Thoracic aorta (tissue), 2 donors: ENCODE data around the gene LRRC1. TPM values are rescaled to one million over a fixed set of nuclear protein-coding genes. Genes with fewer than 3 reads are reported as not detected.

Experiments
- ATAC-seq: fragments of 150-250 bp; one replicate; pipeline ENCODE4 v1.8.0; 2017; ENCODE audit warnings: low read depth; ENCODE audit not compliant: insufficient number of reproducible peaks, low FRiP score
- DNase-seq: peaks from one replicate; pipeline ENCODE4 v3.0.0-alpha.2; 2020; ENCODE audit warnings: low spot score
- H3K27ac ChIP-seq, 2 donors: fragments of 200-600 bp; sonication (generic); 1 replicate in 1 of 2; 2 replicates in 1 of 2; pipeline ENCODE4 v1.5.1; 2016; ENCODE audit warnings: mild to moderate bottlenecking in 2 of 2, moderate library complexity in 2 of 2
- H3K27me3 ChIP-seq: fragments of 200-600 bp; sonication (generic); replicated peaks from 2 replicates; pipeline ENCODE4 v1.6.0; 2016; ENCODE audit warnings: mild to moderate bottlenecking; ENCODE audit not compliant: insufficient read depth
- H3K36me3 ChIP-seq: fragments of 200-600 bp; sonication (generic); one replicate; pipeline ENCODE4 v1.5.1; 2016
- H3K4me1 ChIP-seq, 2 donors: fragments of 200-600 bp; sonication (generic); 1 replicate in 1 of 2; 2 replicates in 1 of 2; pipeline versions ENCODE4 v1.5.1 to v1.6.0; 2016; ENCODE audit warnings: low read depth in 2 of 2, mild to moderate bottlenecking in 1 of 2; ENCODE audit not compliant: control insufficient read depth in 1 of 2
- H3K4me3 ChIP-seq: fragments of 200-600 bp; sonication (generic); 2 replicates; pipeline ENCODE4 v1.5.1; 2016; ENCODE audit warnings: mild to moderate bottlenecking
- H3K9me3 ChIP-seq: fragments of 200-600 bp; sonication (generic); 2 replicates; pipeline ENCODE4 v1.5.1; 2016
- CTCF ChIP-seq: fragments of 200-600 bp; sonication (generic); IDR thresholded peaks from one replicate; pipeline ENCODE4 v1.5.1; 2019; ENCODE audit warnings: antibody characterized with exemption
- total RNA-seq, 2 donors: library from RNA; depleted of rRNA; stranded (reverse); fragments of >200 nt; gene quantifications; one replicate each; pipeline versions ENCODE4 v1.1.0 to v1.2.3, GENCODE V29; 2016

LRRC1 gene
- total RNA-seq, 2 donors from 2014 or later: 18.5 to 22.8 TPM

DNA sequence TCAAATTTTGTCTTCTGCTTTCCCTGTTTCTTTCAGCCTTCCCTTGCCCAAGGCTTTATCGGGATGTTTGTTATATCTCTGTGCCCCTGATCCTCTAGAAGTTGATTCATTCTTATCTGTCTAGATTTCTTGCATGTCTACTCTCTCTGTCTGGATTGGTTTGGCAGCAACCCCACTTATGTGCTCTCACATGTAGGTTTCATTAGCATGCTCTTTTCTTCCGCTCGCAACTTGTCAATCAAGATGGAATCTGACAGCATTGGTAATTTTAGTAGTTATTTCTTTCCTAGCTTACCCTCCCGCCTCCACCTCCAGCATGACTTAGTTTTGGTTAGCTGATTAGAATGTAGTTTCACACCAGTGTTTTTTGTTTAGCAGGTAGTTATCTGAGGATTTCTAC is 39.3 kb downstream of the LRRC1 start:
- no peaks in the 10 kb centered on the region for H3K27me3 ChIP-seq
- no peak for TF ChIP-seq CTCF
- no peak overlapping the region for H3K4me3 ChIP-seq
- DNase-seq: no peak
- no peak for ATAC-seq
- H3K36me3 ChIP-seq: no peaks in the 10 kb centered on the region
- no peak overlapping the region for H3K27ac ChIP-seq
- H3K9me3 ChIP-seq: no peaks in the 10 kb centered on the region
- H3K4me1 ChIP-seq: peaks cover 10 to 41% of the 10 kb centered on the region in 2 donors

DNA sequence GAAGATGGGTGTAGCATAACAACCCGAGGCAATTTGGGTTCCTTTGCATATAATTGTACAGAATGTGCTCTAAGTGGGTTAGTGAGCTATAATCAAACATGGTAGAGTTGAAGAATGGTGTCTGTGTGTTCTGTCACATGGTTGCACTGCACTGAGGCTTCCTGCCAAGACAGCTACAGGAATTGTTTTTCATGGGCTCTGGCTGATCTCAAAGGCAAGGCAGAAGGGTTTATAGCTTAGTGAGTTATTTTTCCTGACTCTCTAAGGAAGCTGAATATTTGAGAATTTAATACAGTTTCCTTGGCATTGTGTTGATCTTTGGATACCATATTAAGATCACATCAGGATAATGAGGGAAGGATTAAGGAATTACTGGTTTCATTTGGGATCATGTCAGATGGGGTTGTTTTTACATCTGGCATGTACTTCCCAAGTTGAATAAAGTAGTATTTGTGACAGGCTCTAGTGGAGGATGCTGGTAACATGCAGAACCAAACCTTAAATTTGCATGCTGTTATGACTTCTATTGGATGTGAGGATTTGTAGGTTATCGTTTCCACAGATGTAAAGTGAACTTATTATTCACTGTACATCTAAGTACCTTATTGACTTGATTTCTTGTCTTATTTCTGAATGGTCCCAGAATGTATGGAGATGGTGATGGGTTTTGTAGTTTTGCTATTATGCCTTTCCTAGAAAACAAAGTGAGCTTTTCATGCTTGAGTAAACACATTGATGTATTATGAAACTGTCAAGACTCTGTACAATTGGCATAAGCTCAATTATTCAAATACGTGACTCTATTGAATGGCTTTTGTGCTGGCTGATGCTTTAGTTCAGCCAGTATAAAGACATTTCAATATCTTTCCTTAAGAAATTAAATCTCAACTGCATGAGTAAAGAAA is 43.3 kb downstream of the LRRC1 start:
- no peaks in the 10 kb centered on the region for H3K27me3 ChIP-seq
- H3K9me3 ChIP-seq: peaks cover 6% of the 10 kb centered on the region
- H3K27ac ChIP-seq: no peak overlapping the region
- no peak for TF ChIP-seq CTCF
- no peak for DNase-seq
- no peak overlapping the region for H3K4me3 ChIP-seq
- no peak for ATAC-seq
- peaks cover 5 to 12% of the 10 kb centered on the region in 2 donors for H3K4me1 ChIP-seq
- H3K36me3 ChIP-seq: no peaks in the 10 kb centered on the region

DNA sequence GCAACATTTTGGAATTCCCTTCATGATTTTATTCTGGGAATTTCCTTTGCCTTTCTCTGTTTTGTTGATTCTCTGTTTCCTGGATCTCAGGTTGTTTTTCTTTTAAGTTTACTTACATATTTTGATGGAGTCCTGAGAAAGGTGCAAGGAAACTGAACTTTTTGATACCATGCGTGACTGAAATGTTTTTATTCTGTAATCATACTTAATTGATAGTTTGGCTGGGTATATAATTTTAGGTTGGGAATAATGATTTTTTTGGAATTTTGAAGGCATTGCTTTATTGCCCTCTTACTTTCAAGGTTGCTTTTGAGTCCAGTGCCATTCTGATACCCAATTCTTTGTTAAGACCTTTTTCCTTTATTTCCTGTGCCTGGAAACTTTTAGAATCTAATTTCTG is 45.2 kb downstream of the LRRC1 start:
- H3K36me3 ChIP-seq: no peaks in the 10 kb centered on the region
- peaks cover 6% of the 10 kb centered on the region for H3K9me3 ChIP-seq
- no peak overlapping the region for H3K4me3 ChIP-seq
- no peaks in the 10 kb centered on the region for H3K27me3 ChIP-seq
- no peak for ATAC-seq
- no peak for TF ChIP-seq CTCF
- DNase-seq: no peak
- peaks cover 5 to 12% of the 10 kb centered on the region in 2 donors for H3K4me1 ChIP-seq
- no peak overlapping the region for H3K27ac ChIP-seq

DNA sequence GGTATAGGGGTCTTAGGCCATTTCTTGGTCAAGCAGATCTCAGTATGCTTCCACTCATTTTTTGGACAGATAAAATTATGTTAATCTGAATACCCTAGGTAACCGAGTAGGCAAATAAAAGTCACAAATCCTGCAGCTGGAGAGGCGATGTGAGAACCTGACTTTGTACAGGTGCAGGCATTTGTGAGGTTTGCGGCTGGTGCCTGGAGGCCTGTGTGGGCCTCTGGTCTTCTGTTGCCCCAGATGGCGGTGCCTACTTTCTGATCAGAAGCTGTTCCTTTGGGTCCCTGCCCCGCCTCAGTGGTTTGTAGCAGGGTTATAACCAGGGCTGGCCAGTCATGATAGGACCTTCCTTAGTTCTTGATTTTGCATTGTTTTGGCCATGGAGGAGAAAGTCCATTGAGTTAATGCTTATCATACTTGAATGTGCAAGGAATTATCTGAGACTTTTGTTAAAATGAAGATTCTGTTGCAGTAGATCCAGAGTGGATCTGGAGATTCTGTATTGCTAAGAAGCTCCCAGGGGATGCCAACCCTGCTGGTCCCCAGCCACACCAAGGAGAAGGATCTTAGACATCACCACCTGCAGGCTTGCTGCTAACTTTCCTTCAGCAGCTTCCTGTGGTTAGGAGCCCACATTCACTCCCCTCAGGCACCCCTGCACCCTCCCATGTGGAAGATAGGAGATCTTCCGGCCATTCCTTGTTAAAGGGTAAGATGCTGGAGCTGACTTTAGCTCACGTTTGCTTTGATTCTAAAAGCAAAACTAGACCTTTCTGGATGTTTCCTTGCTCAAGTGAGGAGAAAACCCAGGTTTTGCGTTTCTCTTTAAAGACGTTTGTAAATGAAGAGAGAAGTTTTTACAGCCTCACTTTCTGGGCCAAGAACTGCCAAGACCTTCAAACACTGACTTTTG is 50.7 kb downstream of the LRRC1 start:
- no peak overlapping the region for H3K27ac ChIP-seq
- DNase-seq: no peak

More for the DNA sequence above, 50.7 kb downstream of the LRRC1 start:
- no peaks in the 10 kb centered on the region for H3K27me3 ChIP-seq
- no peak for TF ChIP-seq CTCF
- no peak overlapping the region for H3K4me3 ChIP-seq
- no peaks in the 10 kb centered on the region for H3K36me3 ChIP-seq
- no peak for ATAC-seq
- peaks cover 0 to 12% of the 10 kb centered on the region in 2 donors for H3K4me1 ChIP-seq
- no peaks in the 10 kb centered on the region for H3K9me3 ChIP-seq
